ENCODE data around the gene NLGN4Y.

NLGN4Y gene

GRCh38 chrY:14644157-14644952 lies 120.0 kb downstream of the NLGN4Y start:
- no peak for DNase-seq
- ATAC-seq: no peak

DNA sequence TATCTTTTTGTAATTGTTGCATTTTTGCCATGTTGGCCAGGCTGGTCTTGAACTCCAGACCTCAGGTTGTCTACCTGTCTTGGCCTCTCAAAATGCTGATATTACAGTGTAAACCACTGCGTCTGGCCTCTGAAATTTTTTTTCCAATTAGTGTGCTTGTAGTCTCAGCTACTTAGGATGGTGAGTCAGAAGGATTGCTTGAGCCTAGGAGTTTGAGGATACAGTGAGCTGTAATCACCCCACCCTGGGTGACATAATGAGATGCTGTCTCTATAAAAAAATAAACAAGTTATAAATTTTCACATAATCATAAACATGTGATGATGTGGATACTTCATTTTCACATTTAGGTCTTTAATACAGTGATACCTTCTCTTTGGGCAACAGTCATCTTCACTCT lies 154.9 kb downstream of the NLGN4Y start:
- DNase-seq (no peak), ATAC-seq (no peak)

GRCh38 chrY:14694543-14694942 lies 170.2 kb downstream of the NLGN4Y start:
- no peak for ATAC-seq
- DNase-seq: no peak

DNA sequence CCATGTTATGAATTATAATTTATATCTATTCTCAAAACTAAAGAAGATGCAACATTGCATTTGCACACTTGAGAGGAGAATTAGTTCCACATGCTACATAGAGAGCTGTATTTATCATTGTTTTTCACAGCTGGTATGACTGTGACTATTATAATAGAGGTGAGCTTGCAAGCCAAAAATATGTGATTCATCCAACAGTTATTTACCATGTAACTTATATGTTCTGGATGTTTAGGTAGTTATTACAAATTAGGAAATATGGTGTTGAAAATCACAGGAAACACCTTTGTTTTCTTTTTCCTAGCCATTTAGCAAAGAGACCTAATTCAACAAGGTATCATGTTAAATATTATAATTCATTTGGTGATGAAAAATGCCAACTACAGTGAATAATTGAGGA lies 183.8 kb downstream of the NLGN4Y start:
- no peak for ATAC-seq
- no peak for DNase-seq

GRCh38 chrY:14741596-14741995 lies 217.3 kb downstream of the NLGN4Y start:
- DNase-seq: no peak
- ATAC-seq: no peak

DNA sequence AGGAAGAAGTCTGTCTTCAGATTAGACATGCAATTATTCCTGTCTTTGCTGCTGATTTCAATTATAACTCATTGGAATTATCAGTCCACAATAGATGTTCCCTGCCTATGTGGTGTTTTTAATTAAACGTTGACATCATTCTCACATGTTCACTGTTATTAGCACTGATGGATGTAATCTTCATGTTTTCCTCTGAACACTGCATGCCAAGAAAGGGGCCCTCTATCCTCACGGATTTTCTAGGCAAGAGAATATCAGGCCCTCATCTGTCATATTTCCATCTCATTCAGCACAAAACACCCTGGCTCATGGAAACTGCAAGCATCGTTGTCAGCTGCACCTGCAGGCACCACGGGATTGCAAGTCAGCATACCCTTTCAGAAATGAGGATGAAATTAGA lies 224.0 kb downstream of the NLGN4Y start:
- ATAC-seq (no peak), DNase-seq (no peak)

- DNase-seq (no peak), ATAC-seq (no peak)
Measured at GRCh38 chrY:14755571-14755970, 231.2 kb downstream of the NLGN4Y start.

DNA sequence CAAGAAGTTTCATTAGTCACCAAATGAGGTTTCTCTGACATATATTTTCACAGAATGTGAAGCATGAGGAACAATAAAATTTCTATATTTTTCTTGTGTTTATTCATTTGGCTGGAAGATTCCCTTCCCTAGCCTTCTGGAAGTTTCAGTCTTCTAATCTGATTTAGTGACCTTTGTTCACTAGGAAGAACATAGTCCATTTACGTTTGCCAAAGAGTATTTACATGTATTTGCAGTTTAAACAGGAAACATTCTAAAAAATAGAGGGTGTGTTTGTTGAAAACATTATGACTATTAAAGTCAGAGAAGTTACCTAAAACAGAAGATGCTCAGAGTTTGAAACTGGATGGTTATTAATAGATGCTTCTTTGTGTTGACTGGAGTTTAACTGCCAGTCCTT lies 238.6 kb downstream of the NLGN4Y start:
- no peak for ATAC-seq
- no peak for DNase-seq

GRCh38 chrY:14763600-14763999 lies 239.3 kb downstream of the NLGN4Y start:
- ATAC-seq (no peak), DNase-seq (no peak)

DNA sequence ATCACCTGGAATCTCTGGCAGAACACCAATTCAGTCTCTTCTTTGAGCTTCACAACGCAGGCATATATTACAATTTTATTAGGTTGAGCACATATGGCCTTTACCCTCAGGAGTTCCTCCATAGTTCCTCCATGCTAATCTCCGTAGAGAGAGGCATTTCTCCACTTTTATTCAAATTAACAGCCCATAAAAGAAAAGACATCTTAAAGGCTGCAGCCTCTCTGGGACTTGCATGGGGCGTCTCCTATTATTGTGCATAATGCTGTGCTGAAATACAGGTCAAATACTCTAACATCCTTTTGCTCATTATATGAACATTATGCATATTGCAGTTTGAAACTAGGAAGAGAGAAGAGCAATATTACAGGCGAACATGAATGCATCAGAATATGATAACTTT lies 253.9 kb downstream of the NLGN4Y start:
- ATAC-seq: no peak
- DNase-seq: no peak

DNA sequence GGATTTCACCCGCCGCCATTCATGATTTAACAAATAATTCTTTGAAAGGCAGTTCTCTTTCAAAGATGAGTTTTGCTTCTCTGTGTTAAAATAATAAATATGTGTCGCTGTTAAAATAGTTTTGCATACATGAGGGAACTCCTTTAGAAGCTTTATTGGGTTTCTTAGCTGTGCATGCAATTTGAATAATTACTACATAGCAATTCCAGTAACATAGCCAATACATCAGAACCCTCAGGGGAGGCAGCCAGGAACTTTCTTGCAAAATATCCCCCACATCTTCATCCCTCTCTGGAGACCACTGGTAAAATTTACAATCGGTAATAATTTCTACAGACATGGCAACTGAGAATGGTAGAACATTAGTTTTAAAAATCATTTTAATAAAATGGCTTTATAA lies 268.8 kb downstream of the NLGN4Y start:
- no peak for ATAC-seq
- DNase-seq: no peak

- DNase-seq (no peak), ATAC-seq (no peak)
Measured at GRCh38 chrY:14793674-14794073, 269.3 kb downstream of the NLGN4Y start.

DNA sequence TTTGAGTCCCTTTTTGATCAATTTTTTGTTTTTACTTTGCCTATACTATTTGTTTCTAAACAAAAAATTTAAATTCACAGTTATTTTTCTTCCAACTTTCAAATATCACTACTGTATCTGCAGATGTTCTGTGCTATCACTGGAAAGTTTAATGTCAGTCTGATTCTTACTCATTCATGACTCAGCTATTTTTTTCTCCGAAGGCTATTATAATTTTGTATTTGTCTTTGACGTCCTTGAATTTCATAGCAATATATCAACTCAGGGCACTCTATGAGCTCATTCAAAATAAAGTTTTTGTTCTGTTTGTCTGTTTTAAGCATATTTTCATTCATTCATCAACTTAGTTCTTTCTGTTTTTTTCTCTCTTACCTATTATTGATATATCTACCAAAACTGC lies 273.7 kb downstream of the NLGN4Y start:
- DNase-seq (no peak), ATAC-seq (no peak)

DNA sequence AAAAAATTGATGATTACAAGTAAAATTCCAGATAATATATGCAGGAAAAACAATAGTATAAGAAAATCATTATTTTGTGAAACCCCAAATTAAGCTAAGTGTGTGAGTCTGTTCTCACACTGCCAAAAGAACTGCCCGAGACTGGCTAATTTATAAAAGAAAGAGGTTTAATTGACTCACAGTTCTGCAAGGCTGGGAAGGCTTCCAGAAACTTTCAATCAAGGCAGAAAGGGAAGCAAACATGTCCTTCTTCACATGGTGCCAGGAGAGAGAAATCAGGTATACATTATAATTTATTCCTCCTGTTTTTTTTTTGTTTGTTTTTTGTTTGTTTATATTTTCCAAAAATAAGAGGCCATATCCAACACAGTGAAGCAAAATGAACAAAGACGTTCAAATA lies 276.8 kb downstream of the NLGN4Y start:
- no peak for ATAC-seq
- DNase-seq: no peak

- ATAC-seq (no peak), DNase-seq (no peak)
Measured at GRCh38 chrY:14802125-14802524, 277.8 kb downstream of the NLGN4Y start.

DNA sequence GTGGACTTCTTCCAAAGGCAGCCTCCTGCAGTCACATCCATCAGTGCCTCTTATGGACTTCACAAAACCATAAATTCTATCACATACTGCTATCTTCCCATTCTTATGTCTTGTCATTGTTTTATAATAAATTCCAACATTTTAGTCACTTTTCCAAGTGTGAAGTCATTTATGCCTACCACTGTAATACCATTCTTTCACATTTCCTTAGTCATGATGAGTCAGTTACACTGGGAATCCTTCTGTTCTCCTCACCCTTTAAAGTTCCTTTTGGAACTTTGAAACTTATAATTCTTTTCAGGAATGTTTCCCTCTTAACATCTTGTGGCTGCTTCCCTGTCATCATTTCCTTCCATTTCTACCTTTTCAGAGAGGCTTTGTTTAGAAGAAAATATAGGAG lies 279.7 kb downstream of the NLGN4Y start:
- ATAC-seq: no peak
- DNase-seq: no peak

GRCh38 chrY:14818452-14818851 lies 294.1 kb downstream of the NLGN4Y start:
- no peak for DNase-seq
- no peak for ATAC-seq

DNA sequence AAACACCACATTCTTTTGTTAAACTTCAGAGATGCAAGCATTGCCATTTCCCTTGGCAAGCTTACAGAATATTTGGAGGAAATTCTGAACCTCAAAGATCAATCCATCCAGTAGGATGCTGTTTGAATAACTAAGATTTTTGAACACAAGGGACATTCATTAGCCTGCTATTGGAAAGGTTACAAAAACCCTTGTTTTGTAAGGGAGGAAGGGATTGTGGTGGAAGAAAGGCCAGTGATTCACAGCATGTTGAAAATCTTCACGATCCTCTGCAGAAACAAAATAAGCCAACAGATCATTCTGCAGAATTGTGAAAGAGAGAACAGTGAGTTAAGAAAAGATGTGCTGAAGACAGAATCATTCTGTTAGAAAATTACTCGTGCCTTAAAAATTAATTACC lies 297.9 kb downstream of the NLGN4Y start:
- no peak for DNase-seq

GRCh38 chrY:14822906-14823305 lies 298.6 kb downstream of the NLGN4Y start:
- DNase-seq (no peak), ATAC-seq (no peak)

More for the DNA sequence above, 297.9 kb downstream of the NLGN4Y start:
- ATAC-seq: no peak

GRCh38 chrY:14824583-14824982 lies 300.3 kb downstream of the NLGN4Y start:
- ATAC-seq: no peak
- no peak for DNase-seq

GRCh38 chrY:14825728-14826127 lies 301.4 kb downstream of the NLGN4Y start:
- DNase-seq: no peak
- no peak for ATAC-seq

- ATAC-seq: no peak
- no peak for DNase-seq
Measured at GRCh38 chrY:14828531-14828930, 304.2 kb downstream of the NLGN4Y start.

GRCh38 chrY:14829366-14829885 lies 305.1 kb downstream of the NLGN4Y start:
- DNase-seq (no peak), ATAC-seq (no peak)

Measured in stimulated activated naive CD8-positive, alpha-beta T cell treated with anti-CD3 and anti-CD28 coated beads, Interleukin-15, Interleukin-2, amounts not matched to agents 100 U/mL and 50 U/mL, for 24 hours (primary cell).